GM23338 (cell line): ENCODE measurements around the gene COL16A1. TPM values are rescaled to one million over a fixed set of nuclear protein-coding genes. Genes with fewer than 3 reads are reported as not detected.

Source experiments
- ATAC-seq: fragments of 200-7000 bp; cut with Tn5 transposase; 3 replicates; pipeline ENCODE4 v1.9.1; 2020
- DNase-seq: peaks from one replicate; pipeline ENCODE4 v3.0.0-alpha.2; 2015; ENCODE audit warnings: low spot score
- H2AFZ ChIP-seq: fragments of 200-600 bp; sonication (generic); 2 replicates; pipeline ENCODE4 v1.8.0; 2016; ENCODE audit warnings: antibody characterized with exemption, mild to moderate bottlenecking, moderate library complexity
- H3F3A ChIP-seq: fragments of 200-600 bp; sonication (generic); replicated peaks from 2 replicates; pipeline ENCODE4 v1.8.0; 2017; ENCODE audit warnings: antibody characterized with exemption, mixed run types, low read depth
- H3K27ac ChIP-seq: fragments of 200-600 bp; sonication (generic); 2 replicates; pipeline ENCODE4 v1.6.1; 2016; ENCODE audit warnings: low read depth
- H3K27me3 ChIP-seq: fragments of 200-600 bp; sonication (generic); 2 replicates; pipeline ENCODE4 v1.8.0; 2016; ENCODE audit warnings: mild to moderate bottlenecking, mixed run types, moderate library complexity; ENCODE audit not compliant: insufficient read depth
- H3K36me3 ChIP-seq: fragments of 200-600 bp; sonication (generic); 2 replicates; pipeline ENCODE4 v1.8.0; 2016; ENCODE audit warnings: mild to moderate bottlenecking; ENCODE audit not compliant: insufficient read depth
- H3K4me1 ChIP-seq: fragments of 200-600 bp; sonication (generic); 2 replicates; pipeline ENCODE4 v1.8.0; 2016; ENCODE audit warnings: mild to moderate bottlenecking, moderate library complexity; ENCODE audit not compliant: insufficient read depth
- H3K4me2 ChIP-seq: fragments of 200-600 bp; sonication (generic); 2 replicates; pipeline ENCODE4 v1.7.1; 2017; ENCODE audit warnings: mixed run types
- H3K4me3 ChIP-seq: fragments of 200-600 bp; sonication (generic); 2 replicates; pipeline ENCODE4 v1.6.1; 2016; ENCODE audit warnings: mixed run types
- H3K79me2 ChIP-seq: fragments of 200-600 bp; sonication (generic); replicated peaks from 2 replicates; pipeline ENCODE4 v1.8.0; 2017; ENCODE audit warnings: mild to moderate bottlenecking; ENCODE audit not compliant: insufficient read depth
- H3K9me2 ChIP-seq: fragments of 200-600 bp; sonication (generic); 2 replicates; pipeline ENCODE4 v1.8.0; 2017; ENCODE audit not compliant: insufficient read depth
- H4K20me1 ChIP-seq: fragments of 200-600 bp; sonication (generic); replicated peaks from 2 replicates; pipeline ENCODE4 v1.8.0; 2017; ENCODE audit warnings: mild to moderate bottlenecking; ENCODE audit not compliant: insufficient read depth
- H3K27ac Mint-ChIP-seq: 2 replicates; pipeline ENCODE4 v1.8.0; 2020; ENCODE audit warnings: inconsistent platforms, mild to moderate bottlenecking, moderate library complexity, mixed read lengths
- H3K27me3 Mint-ChIP-seq: 3 replicates; pipeline ENCODE4 v1.8.0; 2022; ENCODE audit warnings: low read depth, mild to moderate bottlenecking, moderate library complexity, mixed read lengths, inconsistent platforms; ENCODE audit not compliant: insufficient read depth, poor library complexity
- H3K36me3 Mint-ChIP-seq: 3 replicates; pipeline ENCODE4 v1.8.0; 2021; ENCODE audit warnings: low read depth, mild to moderate bottlenecking, inconsistent platforms, moderate library complexity, mixed read lengths
- H3K4me1 Mint-ChIP-seq: 3 replicates; pipeline ENCODE4 v1.8.0; 2020; ENCODE audit warnings: mild to moderate bottlenecking, inconsistent platforms, mixed read lengths
- H3K4me3 Mint-ChIP-seq: 3 replicates; pipeline ENCODE4 v1.8.0; 2021; ENCODE audit warnings: moderate library complexity, mild to moderate bottlenecking, inconsistent platforms, mixed read lengths
- H3K9me3 Mint-ChIP-seq: 3 replicates; pipeline ENCODE4 v1.8.0; 2020; ENCODE audit warnings: moderate library complexity, mild to moderate bottlenecking, inconsistent platforms, mixed read lengths
- CREB1 ChIP-seq: fragments of 250-450 bp; sonication (Bioruptor Pico); IDR thresholded peaks from 2 replicates; pipeline ENCODE4 v1.5.0; 2020; ENCODE audit warnings: low read depth, mild to moderate bottlenecking, moderate library complexity
- CTCF ChIP-seq, 2 experiments: fragments of 200-600 bp in 1 of 2; sonication (generic) in 1 of 2; conservative IDR thresholded peaks; 2 replicates each; pipeline versions ENCODE4 v1.5.1 to v1.6.1; 2016 to 2017; ENCODE audit warnings: antibody characterized with exemption in 2 of 2, low read depth in 2 of 2, mild to moderate bottlenecking in 2 of 2, moderate library complexity in 1 of 2
- ETS1 ChIP-seq: IDR thresholded peaks from 2 replicates; pipeline ENCODE4 v1.6.1; 2016; ENCODE audit warnings: antibody characterized with exemption
- EZH2 ChIP-seq: fragments of 200-600 bp; sonication (generic); IDR thresholded peaks from one replicate; pipeline ENCODE4 v1.8.0; 2017; ENCODE audit warnings: antibody characterized with exemption, mild to moderate bottlenecking, low read depth; ENCODE audit not compliant: unreplicated experiment
- JUNB ChIP-seq: IDR thresholded peaks from one replicate; pipeline ENCODE4 v1.6.1; 2016; ENCODE audit warnings: antibody characterized with exemption; ENCODE audit not compliant: unreplicated experiment
- NANOG ChIP-seq: IDR thresholded peaks from 2 replicates; pipeline ENCODE4 v1.6.1; 2016; ENCODE audit warnings: antibody characterized with exemption, borderline replicate concordance
- POLR2AphosphoS5 ChIP-seq: IDR thresholded peaks from 2 replicates; pipeline ENCODE4 v1.6.1; 2016; ENCODE audit warnings: antibody characterized with exemption, low read depth
- STAT1 ChIP-seq: IDR thresholded peaks from one replicate; pipeline ENCODE4 v1.6.1; 2016; ENCODE audit warnings: antibody characterized with exemption; ENCODE audit not compliant: unreplicated experiment
- ZNF114 ChIP-seq: fragments of 250-450 bp; sonication (Bioruptor Pico); IDR thresholded peaks from 2 replicates; pipeline ENCODE4 v1.5.0; 2020; ENCODE audit warnings: mild to moderate bottlenecking, moderate library complexity
- ZNF331 ChIP-seq: fragments of 250-450 bp; sonication (Bioruptor Pico); IDR thresholded peaks from 2 replicates; pipeline ENCODE4 v1.5.0; 2020; ENCODE audit warnings: low read depth, mild to moderate bottlenecking, moderate library complexity
- polyA plus RNA-seq: library from polyadenylated mRNA; unstranded; fragments of >200 nt; fragmentation: Nextera tagmentation; extraction: Ambion mirVana; gene quantifications from 2 replicates; pipeline ENCODE4 v1.2.1, GENCODE V29; 2016
- total RNA-seq: library from RNA; depleted of rRNA; stranded (reverse); fragments of >200 nt; shearing (Covaris generic); gene quantifications from 2 replicates; pipeline ENCODE4 v1.2.3, GENCODE V29; 2014

COL16A1 gene
- total and polyA plus RNA-seq, 2 experiments from 2014 or later = 4.2 to 13.2 TPM

GRCh38 chr1:31637915-31638673 is 65.7 kb downstream of the COL16A1 start:
- Histone ChIP-seq H3K4me1 (peaks cover 24% of the 10 kb centered on the region), H3K27me3 (no peaks in the 10 kb centered on the region), H3K4me2 (no peak overlapping the region), H3K9me2 (no peaks in the 10 kb centered on the region), H2AFZ (no peak overlapping the region), H3K79me2 (peaks cover 71% of the 10 kb centered on the region), H3F3A (no peaks in the 10 kb centered on the region), H3K36me3 (no peaks in the 10 kb centered on the region), H3K27ac (no peak overlapping the region), H4K20me1 (no peaks in the 10 kb centered on the region; the same call in none of the 2 replicates), H3K4me3 (no peak overlapping the region)
- Mint-ChIP-seq H3K9me3 (no peaks in the 10 kb centered on the region), H3K27me3 (no peaks in the 10 kb centered on the region), H3K4me1 (peaks cover 4% of the 10 kb centered on the region; the same call in 1 of the 3 replicates), H3K36me3 (no peaks in the 10 kb centered on the region), H3K4me3 (no peak overlapping the region), H3K27ac (no peak overlapping the region)
- no peak for TF ChIP-seq ZNF114 (CRISPR knock-in tag)
- no peak for TF ChIP-seq EZH2
- TF ChIP-seq NANOG = no peak
- no peak for TF ChIP-seq ETS1
- no peak for TF ChIP-seq STAT1
- no peak for TF ChIP-seq ZNF331 (CRISPR knock-in tag)
- TF ChIP-seq POLR2AphosphoS5 = no peak
- DNase-seq = no peak
- no peak for ATAC-seq

GRCh38 chr1:31633117-31633516 is 70.7 kb downstream of the COL16A1 start:
- no peak overlapping the region for H3K27ac Mint-ChIP-seq
- no peaks in the 10 kb centered on the region for H3K4me1 Mint-ChIP-seq
- H3K9me3 Mint-ChIP-seq = no peaks in the 10 kb centered on the region
- H3K36me3 Mint-ChIP-seq = peaks cover 20% of the 10 kb centered on the region
- 0 out of 2 replicates have a peak, but pooled peaks cover 4% of the 10 kb centered on the region for H3K36me3 ChIP-seq
- no peak overlapping the region for H2AFZ ChIP-seq
- H3K4me3 Mint-ChIP-seq = no peak overlapping the region
- no peaks in the 10 kb centered on the region for H3K4me1 ChIP-seq
- TF ChIP-seq JUNB (no peak), CTCF (conservative IDR thresholded peaks at IDR 0.05; ENCODE audit: low read depth in 2 of 2) (peak; percentile 73 to 91), CREB1 (no peak)
- no peaks in the 10 kb centered on the region; the same call in none of the 2 replicates for H4K20me1 ChIP-seq
- H3K27me3 ChIP-seq = no peaks in the 10 kb centered on the region
- H3K4me3 ChIP-seq = no peak overlapping the region
- H3K27ac ChIP-seq = no peak overlapping the region
- no peaks in the 10 kb centered on the region for H3F3A ChIP-seq
- DNase-seq = peak; percentile 80
- H3K27me3 Mint-ChIP-seq = peaks cover 3% of the 10 kb centered on the region
- H3K4me2 ChIP-seq = no peak overlapping the region
- H3K9me2 ChIP-seq = no peaks in the 10 kb centered on the region
- ATAC-seq = peak; percentile 91
- H3K79me2 ChIP-seq = peaks cover 23% of the 10 kb centered on the region
